ENCODE measurements around the gene RAMP2. TPM values are rescaled to one million over a fixed set of nuclear protein-coding genes. Genes with fewer than 3 reads are reported as not detected.
"Not testable (repeated sequence)": the region's sequence is repeated elsewhere in the genome, so short reads cannot be mapped to it uniquely, and the experiment has no call there.

The RAMP2 gene
- total and polyA plus RNA-seq, 7 donors = 9.2 to 39.8 (median 21.4) TPM

GRCh38 chr17:42740699-42741098 is 20.3 kb upstream of the RAMP2 start:
- no peaks in the 10 kb centered on the region for H3K27me3 ChIP-seq (ENCODE audit: insufficient read depth in 3 of 3, low read length in 2 of 3)
- no peak for TF ChIP-seq CTCF (IDR thresholded peaks at IDR 0.05)
- H3K27ac ChIP-seq = no peak overlapping the region
- peaks cover 0 to 9% of the 10 kb centered on the region in 2 donors for H3K36me3 ChIP-seq (ENCODE audit: insufficient read depth in 1 of 2, low read depth in 1 of 2)
- H3K4me1 ChIP-seq = peaks cover 24% of the 10 kb centered on the region
- no peaks in the 10 kb centered on the region for H3K9me3 ChIP-seq
- no peak for ATAC-seq
- intact Hi-C loops (cut with DNase I) = loop anchor here in 1 of 2 donors (5.0 kb wide), 1 partner anchor 48 kb away; no protein-coding TSS in a partner anchor
- 88 to 91% (median 90%) methylated on average over 1 of the region's 1 CpG for whole genome bisulfite sequencing, 3 donors
- no peak for DNase-seq
- no peak overlapping the region for H3K4me3 ChIP-seq

GRCh38 chr17:42742916-42743315 is 18.1 kb upstream of the RAMP2 start:
- not testable (repeated sequence) for ATAC-seq; H3K27me3 ChIP-seq (ENCODE audit: insufficient read depth in 3 of 3, low read length in 2 of 3); DNase-seq; H3K36me3 ChIP-seq (ENCODE audit: insufficient read depth in 1 of 2, low read depth in 1 of 2); H3K4me3 ChIP-seq; H3K9me3 ChIP-seq; H3K27ac ChIP-seq
- peaks cover 17% of the 10 kb centered on the region for H3K4me1 ChIP-seq
- 80 to 88% (median 81%) methylated on average over 11 of the region's 11 CpGs for WGBS, 3 donors
- intact Hi-C loops (cut with DNase I) = loop anchor here in 1 of 2 donors (5.0 kb wide), 1 partner anchor 51 kb away; no protein-coding TSS in a partner anchor

- no peak for ATAC-seq
- no peaks in the 10 kb centered on the region for H3K9me3 ChIP-seq
- H3K4me3 ChIP-seq = peak overlapping the region; percentile 76
- intact Hi-C loops (cut with DNase I) = loop anchor here in 1 of 2 donors (5.0 kb wide), 1 partner anchor 51 kb away; no protein-coding TSS in a partner anchor
- TF ChIP-seq CTCF (IDR thresholded peaks at IDR 0.05) = no peak
- DNase-seq = no peak
- H3K36me3 ChIP-seq (ENCODE audit: insufficient read depth in 1 of 2, low read depth in 1 of 2) = peaks cover 0 to 2% of the 10 kb centered on the region in 2 donors
- peaks cover 17% of the 10 kb centered on the region for H3K4me1 ChIP-seq
- H3K27ac ChIP-seq = peak overlapping the region; percentile 88
- 48 to 61% (median 49%) methylated on average over 10 of the region's 10 CpGs for whole genome bisulfite sequencing, 3 donors
- no peaks in the 10 kb centered on the region for H3K27me3 ChIP-seq (ENCODE audit: insufficient read depth in 3 of 3, low read length in 2 of 3)
Observed at GRCh38 chr17:42743595-42744282, 17.3 kb upstream of the RAMP2 start.

- Histone ChIP-seq H3K27me3 (ENCODE audit: insufficient read depth in 3 of 3, low read length in 2 of 3) (no peaks in the 10 kb centered on the region), H3K4me3 (peak overlapping the region; percentile 76), H3K9me3 (no peaks in the 10 kb centered on the region), H3K36me3 (ENCODE audit: insufficient read depth in 1 of 2, low read depth in 1 of 2) (peaks cover 0 to 2% of the 10 kb centered on the region in 2 donors), H3K27ac (peak overlapping the region; percentile 88), H3K4me1 (peaks cover 17% of the 10 kb centered on the region)
- intact Hi-C loops (cut with DNase I) = loop anchor here in 1 of 2 donors (5.0 kb wide), 1 partner anchor 52 kb away; no protein-coding TSS in a partner anchor
- DNase-seq = peak; percentile 84 to 91
- peak; percentile 76 to 85 (median 80) for ATAC-seq
- TF ChIP-seq CTCF (IDR thresholded peaks at IDR 0.05) = no peak
- 1% methylated on average over 22 to 32 of the region's 32 CpGs for WGBS, 3 donors
Observed at GRCh38 chr17:42744283-42744805, 16.7 kb upstream of the RAMP2 start.

Data from psoas muscle (tissue), 8 donors.